Muscle layer of duodenum (tissue), 2 donors: ENCODE results near the gene GRAMD1A.
A peak's percentile ranks its signal among the peaks of the same experiment; 100 is the strongest.

Source experiments
- H3K27ac ChIP-seq: one replicate; pipeline ENCODE4 v1.7.0; 2013; ENCODE audit warnings: mild to moderate bottlenecking, low read length
- H3K27me3 ChIP-seq: one replicate; pipeline ENCODE4 v1.7.0; 2013; ENCODE audit warnings: low read depth, mild to moderate bottlenecking, control low read depth, low read length
- H3K36me3 ChIP-seq, 2 donors: one replicate each; pipeline ENCODE4 v1.7.0; 2013; ENCODE audit warnings: low read length in 2 of 2, control low read depth in 1 of 2, mild to moderate bottlenecking in 1 of 2; ENCODE audit not compliant: insufficient read depth in 2 of 2, control insufficient read depth in 1 of 2
- H3K4me1 ChIP-seq, 2 donors: one replicate each; pipeline ENCODE4 v1.7.0; 2013; ENCODE audit warnings: low read length in 2 of 2, mild to moderate bottlenecking in 2 of 2, control low read depth in 1 of 2, moderate library complexity in 1 of 2; ENCODE audit not compliant: insufficient read depth in 2 of 2, control insufficient read depth in 1 of 2
- H3K4me3 ChIP-seq, 2 donors: one replicate each; pipeline ENCODE4 v1.7.0; 2013; ENCODE audit warnings: low read length in 2 of 2, low read depth in 1 of 2, mild to moderate bottlenecking in 1 of 2
- H3K9me3 ChIP-seq, 2 donors: one replicate each; pipeline ENCODE4 v1.7.0; 2013; ENCODE audit warnings: low read length in 2 of 2, control low read depth in 1 of 2, mild to moderate bottlenecking in 1 of 2; ENCODE audit not compliant: control insufficient read depth in 1 of 2
- donor health status: healthy.

The GRAMD1A gene

DNA sequence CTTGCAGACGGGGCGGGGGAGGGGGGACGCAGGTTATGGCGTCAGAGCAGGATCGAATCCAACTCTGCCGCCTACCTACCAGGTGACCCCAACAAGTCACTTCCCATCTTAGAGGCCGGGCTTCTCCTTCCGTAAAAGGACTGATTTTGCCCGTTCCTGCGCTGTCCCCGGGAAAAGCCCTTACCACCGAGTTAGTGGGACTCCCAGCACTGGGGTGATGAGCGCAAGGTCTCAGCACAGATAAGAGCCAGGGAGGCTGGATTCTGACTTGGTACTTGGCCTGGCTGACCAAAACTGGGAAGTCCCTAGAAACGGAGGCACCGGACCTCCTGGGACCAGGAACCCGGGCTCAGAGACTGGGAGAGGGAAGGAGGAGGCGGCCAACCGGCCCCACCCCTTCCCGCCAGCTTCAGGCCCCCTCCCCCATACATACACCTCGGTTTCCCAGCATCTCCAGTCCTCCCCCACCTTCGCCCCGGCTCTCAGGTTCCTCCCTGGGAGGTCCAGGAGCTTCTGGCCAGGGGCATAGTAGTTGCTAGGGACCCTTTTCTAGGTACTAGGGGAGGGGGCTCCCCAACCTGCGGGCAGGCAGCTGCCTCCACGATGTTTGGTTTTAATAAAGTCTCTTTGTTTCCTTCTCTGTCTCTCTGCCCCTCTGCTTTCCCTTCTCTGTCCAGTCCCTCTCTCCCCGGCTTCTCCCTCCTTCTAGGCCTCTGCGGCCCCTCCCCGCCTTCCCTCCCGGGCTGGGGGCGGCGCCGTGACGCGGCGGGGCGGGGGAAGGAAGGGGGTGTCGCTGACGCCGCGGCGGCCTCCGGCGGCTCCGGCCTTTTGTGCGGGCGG is at the start of gene GRAMD1A:
Gene GRAMD1A, plus strand, starts transcription at position 826 of the 840 bp plus-strand sequence. CDS start 156 bp downstream, outside the sequence.
- Histone ChIP-seq H3K4me3 (peak within 1 kb of the TSS; percentile 77 to 86), H3K9me3 (no peaks in the 10 kb centered on the region), H3K27me3 (no peaks in the 10 kb centered on the region), H3K27ac (peak within 1 kb of the TSS; percentile 99), H3K36me3 (peaks cover 0 to 4% of the 10 kb centered on the region in 2 donors), H3K4me1 (peaks cover 18 to 58% of the 10 kb centered on the region in 2 donors)

DNA sequence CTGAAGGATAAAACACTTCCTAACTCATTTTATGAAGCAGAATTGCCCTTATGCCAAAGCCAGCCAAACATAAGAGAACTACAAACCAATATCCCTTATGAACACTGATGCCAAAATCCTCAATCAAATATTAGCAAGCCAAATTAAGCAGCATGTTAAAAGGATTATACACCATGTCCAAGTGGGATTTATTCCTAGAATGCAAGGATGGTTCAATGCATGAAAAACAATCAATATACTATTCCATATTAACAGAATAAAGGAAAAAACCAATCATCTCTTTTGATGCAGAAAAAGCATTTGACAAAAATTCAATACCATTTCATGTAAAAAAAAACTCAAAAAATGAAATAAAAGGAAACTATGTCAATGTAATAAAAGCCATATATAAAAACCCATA is 47.0 kb upstream of the GRAMD1A start:
- H3K9me3 ChIP-seq = peaks cover 27 to 63% of the 10 kb centered on the region in 2 donors
- no peaks in the 10 kb centered on the region for H3K27me3 ChIP-seq
- H3K27ac ChIP-seq = no peak overlapping the region
- H3K4me1 ChIP-seq = no peaks in the 10 kb centered on the region
- H3K36me3 ChIP-seq = peaks cover 10 to 59% of the 10 kb centered on the region in 2 donors
- peak overlapping the region in 1 of 2 donors; percentile 9 for H3K4me3 ChIP-seq

DNA sequence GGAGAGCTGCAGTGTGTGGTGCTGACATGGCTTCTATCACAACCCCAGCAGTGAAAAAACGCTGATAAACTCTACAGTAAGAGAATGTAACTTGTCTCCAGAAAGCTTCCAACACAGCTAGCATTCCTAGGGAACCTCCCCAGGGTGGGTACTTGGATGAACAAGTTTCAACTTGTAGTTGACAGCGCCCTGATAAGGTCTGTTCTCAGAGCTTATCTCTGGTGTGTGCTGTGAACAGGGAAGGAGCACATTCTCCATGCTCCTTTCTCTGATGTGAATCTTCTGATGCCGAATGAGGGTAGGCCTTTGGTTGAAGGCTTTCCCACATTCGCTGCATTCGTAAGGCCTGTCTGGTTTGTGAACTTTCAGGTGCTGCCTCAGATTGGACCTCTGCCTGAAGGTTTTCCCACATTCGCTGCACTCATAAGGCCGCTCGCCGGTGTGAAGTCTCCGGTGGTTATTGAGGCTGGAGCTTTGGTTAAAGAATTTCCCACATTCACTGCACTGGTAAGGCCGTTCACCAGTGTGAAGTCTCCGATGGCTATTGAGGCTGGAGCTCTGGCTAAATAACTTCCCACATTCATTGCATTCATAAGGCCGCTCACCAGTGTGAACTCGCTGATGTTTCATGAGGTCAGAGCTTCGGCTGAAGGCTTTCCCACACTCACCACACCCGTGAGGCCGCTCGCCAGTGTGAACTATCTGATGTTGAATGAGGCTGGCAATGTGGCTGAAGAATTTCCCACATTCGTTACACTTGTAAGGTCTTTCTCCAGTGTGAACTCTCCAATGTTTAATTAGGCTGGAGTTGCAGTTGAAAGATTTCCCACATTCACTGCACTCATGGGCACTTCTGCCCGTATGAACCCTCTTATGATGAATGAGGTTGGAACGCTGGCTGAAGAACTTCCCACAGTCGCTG is 42.0 kb upstream of the GRAMD1A start:
- Histone ChIP-seq H3K27ac (no peak overlapping the region), H3K36me3 (peaks cover 32 to 71% of the 10 kb centered on the region in 2 donors), H3K27me3 (no peaks in the 10 kb centered on the region), H3K4me3 (peak overlapping the region; percentile 34 to 100), H3K9me3 (peaks cover 52 to 72% of the 10 kb centered on the region in 2 donors), H3K4me1 (peaks cover 7 to 13% of the 10 kb centered on the region in 2 donors)

DNA sequence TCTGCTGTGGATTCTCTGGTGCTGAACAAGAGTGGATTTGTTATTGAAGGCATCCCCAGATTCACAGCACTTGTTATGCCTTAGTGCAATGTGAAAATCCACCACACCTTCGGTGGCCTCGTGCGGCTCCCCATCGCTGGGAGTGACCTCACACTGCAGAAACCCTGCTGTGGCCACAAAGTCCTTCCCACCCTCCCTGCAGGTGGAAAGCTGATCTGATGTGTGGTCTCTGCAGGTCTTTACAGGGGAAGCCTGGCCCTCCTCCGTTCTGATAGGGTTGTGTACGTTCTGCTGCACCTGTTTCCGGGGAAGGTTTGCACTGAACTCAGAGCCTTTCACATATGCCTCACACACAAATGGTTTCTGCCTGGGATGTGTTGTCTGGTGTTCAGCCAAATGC is 41.1 kb upstream of the GRAMD1A start:
- peaks cover 7 to 15% of the 10 kb centered on the region in 2 donors for H3K4me1 ChIP-seq
- no peaks in the 10 kb centered on the region for H3K27me3 ChIP-seq
- H3K9me3 ChIP-seq = peaks cover 49 to 68% of the 10 kb centered on the region in 2 donors
- peak overlapping the region; percentile 34 to 100 for H3K4me3 ChIP-seq
- no peak overlapping the region for H3K27ac ChIP-seq
- H3K36me3 ChIP-seq = peaks cover 32 to 68% of the 10 kb centered on the region in 2 donors

DNA sequence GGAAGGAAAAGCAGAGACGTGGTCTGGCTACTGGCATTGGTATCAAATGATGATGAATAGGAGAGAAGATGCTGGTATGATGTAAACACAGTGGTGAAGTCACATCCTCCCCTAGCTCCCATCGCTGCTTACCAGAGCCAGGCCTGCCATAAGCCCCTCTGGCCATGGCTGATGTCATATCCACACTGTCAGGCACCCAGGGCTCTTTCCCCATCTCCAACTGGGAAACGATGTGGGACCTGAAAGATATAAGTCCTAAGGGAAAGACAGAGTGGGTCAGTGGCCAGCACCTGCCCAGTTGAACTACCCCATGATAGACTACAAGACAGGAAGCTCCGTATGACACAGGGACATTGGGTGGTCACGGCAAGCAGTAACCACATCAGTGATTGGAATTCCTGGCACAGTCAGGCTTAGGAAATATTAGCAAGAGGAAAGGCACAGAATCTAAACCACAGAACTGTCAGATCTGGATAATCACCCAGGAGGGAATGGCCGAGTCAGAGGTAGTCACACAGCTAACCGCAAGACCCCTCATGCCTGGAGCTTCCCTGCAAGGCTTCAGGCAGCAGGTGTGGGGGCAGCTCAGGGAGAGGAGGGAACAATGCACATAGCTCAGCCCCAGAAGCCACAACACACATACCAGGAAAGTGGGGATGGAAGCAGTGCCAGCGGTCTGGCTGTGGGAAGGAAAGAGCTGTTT is 39.9 kb upstream of the GRAMD1A start:
- Histone ChIP-seq H3K36me3 (peaks cover 32 to 62% of the 10 kb centered on the region in 2 donors), H3K27ac (no peak overlapping the region), H3K4me3 (peak overlapping the region in 1 of 2 donors; percentile 100), H3K9me3 (peaks cover 49 to 59% of the 10 kb centered on the region in 2 donors), H3K4me1 (peaks cover 7 to 15% of the 10 kb centered on the region in 2 donors), H3K27me3 (no peaks in the 10 kb centered on the region)

DNA sequence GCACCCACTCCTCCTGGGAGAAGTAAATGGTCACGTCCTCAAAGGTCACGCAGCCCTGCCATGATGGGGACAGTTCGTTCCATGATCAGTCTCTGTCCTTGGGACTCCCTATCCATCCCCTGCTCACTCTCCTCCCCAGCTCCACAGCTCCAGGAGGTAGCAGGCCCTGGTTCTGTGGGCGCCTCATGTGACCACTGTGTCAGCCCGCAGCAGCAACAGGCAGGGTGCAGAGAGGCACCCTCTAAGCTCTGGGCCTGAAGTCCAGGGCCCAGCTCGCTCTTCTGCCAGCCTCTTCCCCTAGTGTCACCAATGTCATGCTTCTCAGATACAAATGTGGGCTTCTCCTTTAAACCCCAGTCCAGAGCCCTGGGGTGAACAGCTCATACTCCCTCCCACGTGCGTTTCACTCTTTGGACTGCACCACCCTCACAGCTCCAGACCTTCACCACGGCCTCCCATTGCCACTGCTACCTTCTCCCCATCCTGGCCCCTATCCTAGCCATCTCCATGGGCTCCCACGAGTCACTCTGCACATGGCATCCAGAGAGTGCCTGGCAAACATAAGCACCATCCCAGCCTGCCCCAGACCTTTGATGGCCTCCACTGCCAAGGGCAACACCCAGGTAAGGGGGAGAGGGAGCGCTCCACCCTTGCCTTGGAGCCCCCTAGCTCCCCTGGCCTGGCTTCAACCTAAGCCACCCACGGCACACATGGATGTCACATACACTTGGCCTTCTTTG is 39.0 kb upstream of the GRAMD1A start:
- Histone ChIP-seq H3K27me3 (no peaks in the 10 kb centered on the region), H3K9me3 (peaks cover 45 to 54% of the 10 kb centered on the region in 2 donors), H3K27ac (no peak overlapping the region), H3K36me3 (peaks cover 32 to 54% of the 10 kb centered on the region in 2 donors), H3K4me3 (peak overlapping the region in 1 of 2 donors; percentile 100), H3K4me1 (peaks cover 7 to 15% of the 10 kb centered on the region in 2 donors)

DNA sequence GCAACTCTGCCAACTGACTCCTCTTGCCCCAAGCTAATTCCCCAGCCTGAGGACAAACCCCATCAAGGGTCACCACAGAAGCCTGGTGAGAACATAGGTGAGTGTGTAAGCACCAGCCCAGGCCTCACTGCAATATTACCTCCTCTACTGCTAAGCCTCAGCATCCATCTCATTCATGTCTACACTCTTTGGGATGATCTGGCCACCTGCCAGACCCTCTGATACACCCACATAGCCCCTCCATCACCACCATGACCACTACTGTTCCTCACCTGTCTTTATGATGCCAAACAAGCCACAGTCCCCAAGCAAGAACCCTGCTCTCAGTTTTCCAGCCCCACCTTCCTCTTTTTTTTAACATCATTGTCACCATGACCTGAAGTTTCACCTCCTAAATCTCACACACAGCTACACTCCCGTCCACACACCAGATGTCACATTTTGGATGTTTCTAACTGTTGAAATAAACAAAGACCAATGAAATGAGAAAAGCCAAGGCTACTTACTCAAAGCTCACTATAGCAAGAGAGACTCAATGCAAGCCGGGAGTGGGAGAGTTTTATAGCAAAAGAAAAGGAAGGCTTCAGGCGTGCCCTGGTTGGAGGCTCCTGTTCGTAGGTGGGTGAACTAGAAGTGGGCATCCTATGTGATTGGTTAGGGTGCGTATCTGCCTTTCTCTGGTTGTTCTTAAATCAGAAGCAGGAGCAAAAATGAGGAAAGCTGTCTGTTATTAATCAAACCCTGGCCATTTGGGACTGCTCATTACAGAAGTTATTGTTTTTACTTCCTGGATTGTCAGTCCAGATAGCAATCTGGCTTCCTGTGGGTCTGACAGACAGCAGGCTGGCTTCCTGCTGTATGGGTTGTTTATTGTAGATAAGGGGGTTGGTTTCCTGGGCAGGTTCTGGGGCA is 38.1 kb upstream of the GRAMD1A start:
- no peaks in the 10 kb centered on the region for H3K27me3 ChIP-seq
- H3K27ac ChIP-seq = no peak overlapping the region
- H3K4me3 ChIP-seq = peak overlapping the region; percentile 68 to 100
- H3K4me1 ChIP-seq = peaks cover 7 to 15% of the 10 kb centered on the region in 2 donors
- H3K9me3 ChIP-seq = peaks cover 39 to 45% of the 10 kb centered on the region in 2 donors
- H3K36me3 ChIP-seq = peaks cover 32 to 45% of the 10 kb centered on the region in 2 donors

DNA sequence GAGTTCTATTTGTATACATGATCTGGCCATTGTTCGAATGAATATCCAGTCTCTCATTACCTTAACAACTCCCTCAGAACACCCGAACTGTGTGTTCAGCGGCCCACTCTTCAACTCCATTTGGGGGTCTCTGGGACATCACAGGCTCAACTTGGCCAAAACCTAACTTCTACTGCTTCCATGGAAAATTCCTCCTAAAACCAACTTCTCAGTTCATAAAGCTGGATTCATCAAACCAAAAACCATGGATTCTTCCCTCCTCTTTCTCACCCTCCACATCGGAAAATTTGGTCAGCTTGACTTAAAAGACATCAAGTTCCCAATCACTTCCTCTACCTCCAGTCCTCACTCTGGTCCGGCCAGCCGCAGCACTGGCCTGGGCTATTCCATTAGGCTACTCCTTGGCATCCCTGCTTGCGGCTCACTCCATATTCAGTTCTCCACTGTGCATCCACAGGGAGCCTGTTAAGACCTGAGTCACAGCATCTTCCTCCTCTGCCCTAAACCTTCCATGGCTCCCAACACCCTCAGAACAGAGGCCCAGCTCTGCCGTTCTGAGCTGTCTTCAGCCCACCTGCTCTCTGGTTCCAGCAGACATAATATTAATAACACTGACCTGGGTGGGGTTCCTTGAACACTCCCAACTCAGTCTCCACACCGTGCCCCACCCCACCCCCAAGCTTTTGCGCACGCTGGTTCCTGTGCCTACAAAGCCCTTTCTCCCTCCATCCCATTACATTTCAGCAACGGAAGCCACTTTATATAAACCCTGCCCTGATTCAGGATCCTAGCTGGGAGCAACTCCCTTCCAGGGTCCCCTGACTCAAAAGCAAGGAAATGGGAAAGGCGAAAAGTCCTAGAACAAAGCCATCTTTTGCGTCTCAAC is 37.2 kb upstream of the GRAMD1A start:
- peaks cover 24 to 36% of the 10 kb centered on the region in 2 donors for H3K36me3 ChIP-seq
- no peak overlapping the region for H3K27ac ChIP-seq
- H3K27me3 ChIP-seq = no peaks in the 10 kb centered on the region
- H3K4me1 ChIP-seq = peaks cover 7 to 15% of the 10 kb centered on the region in 2 donors
- H3K9me3 ChIP-seq = peaks cover 30 to 36% of the 10 kb centered on the region in 2 donors
- H3K4me3 ChIP-seq = peak overlapping the region; percentile 68 to 100
